SK-N-SH treated with all-trans-retinoic acid at 6 μM for 48 hours (cell line): Measurements from ENCODE around the gene LMF1.

Experiments
- ATAC-seq: fragments of 200-7000 bp; cut with Tn5 transposase; 3 replicates; pipeline ENCODE4 v1.9.1; 2020; ENCODE audit warnings: mild to moderate bottlenecking, moderate library complexity
- ARNTL ChIP-seq: fragments of 450-650 bp; formaldehyde crosslinking; IDR thresholded peaks from 2 replicates; pipeline ENCODE4 v1.5.0; 2020; ENCODE audit warnings: low read depth, mild to moderate bottlenecking, moderate library complexity, borderline replicate concordance
- BACH2 ChIP-seq: fragments of 250-450 bp; sonication (Bioruptor Pico); IDR thresholded peaks from 2 replicates; pipeline ENCODE4 v1.9.0; 2021; ENCODE audit warnings: mild to moderate bottlenecking, borderline replicate concordance
- CSRNP3 ChIP-seq: fragments of 250-450 bp; sonication (Bioruptor Pico); IDR thresholded peaks from 2 replicates; pipeline ENCODE4 v1.5.1; 2021; ENCODE audit warnings: mild to moderate bottlenecking, moderate library complexity
- ESRRG ChIP-seq: fragments of 250-450 bp; sonication (Bioruptor Pico); IDR thresholded peaks from 2 replicates; pipeline ENCODE4 v1.6.1; 2021; ENCODE audit warnings: mild to moderate bottlenecking
- GLIS3 ChIP-seq: fragments of 250-450 bp; sonication (Bioruptor Pico); IDR thresholded peaks from 2 replicates; pipeline ENCODE4 v1.5.0; 2020; ENCODE audit warnings: mild to moderate bottlenecking, moderate library complexity
- ISL1 ChIP-seq: fragments of 250-450 bp; sonication (Bioruptor Pico); IDR thresholded peaks from 2 replicates; pipeline ENCODE4 v2.1.2; 2022; ENCODE audit warnings: mild to moderate bottlenecking, moderate library complexity
- OSR1 ChIP-seq: fragments of 250-450 bp; sonication (Bioruptor Pico); IDR thresholded peaks from 2 replicates; pipeline ENCODE4 v1.8.0; 2022; ENCODE audit warnings: moderate library complexity, mild to moderate bottlenecking, inconsistent platforms
- POU6F1 ChIP-seq: fragments of 250-450 bp; sonication (Bioruptor Pico); IDR thresholded peaks from 2 replicates; pipeline ENCODE4 v1.8.0; 2021; ENCODE audit warnings: low read depth, mild to moderate bottlenecking, moderate library complexity, borderline replicate concordance
- PPARA ChIP-seq: fragments of 250-450 bp; sonication (Bioruptor Pico); IDR thresholded peaks from 2 replicates; pipeline ENCODE4 v1.5.0; 2020; ENCODE audit warnings: mild to moderate bottlenecking, borderline replicate concordance
- RARB ChIP-seq: fragments of 250-450 bp; sonication (Bioruptor Pico); IDR thresholded peaks from 2 replicates; pipeline ENCODE4 v1.8.0; 2021; ENCODE audit warnings: mild to moderate bottlenecking, moderate library complexity
- SNAI2 ChIP-seq: fragments of 250-450 bp; sonication (Bioruptor Pico); IDR thresholded peaks from 2 replicates; pipeline ENCODE4 v1.5.0; 2020; ENCODE audit warnings: mild to moderate bottlenecking, moderate library complexity
- TCF4 ChIP-seq: fragments of 250-450 bp; sonication (Bioruptor Pico); IDR thresholded peaks from 2 replicates; pipeline ENCODE4 v1.8.0; 2021; ENCODE audit warnings: mild to moderate bottlenecking, moderate library complexity, borderline replicate concordance
- TOX ChIP-seq: fragments of 250-450 bp; sonication (Bioruptor Pico); IDR thresholded peaks from 2 replicates; pipeline ENCODE4 v1.8.0; 2021; ENCODE audit warnings: mild to moderate bottlenecking, moderate library complexity, borderline replicate concordance
- ZFP3 ChIP-seq: fragments of 250-450 bp; sonication (Bioruptor Pico); IDR thresholded peaks from 2 replicates; pipeline ENCODE4 v1.5.0; 2020; ENCODE audit warnings: mild to moderate bottlenecking, moderate library complexity
- ZFP30 ChIP-seq: fragments of 450-650 bp; formaldehyde crosslinking; IDR thresholded peaks from 2 replicates; pipeline ENCODE4 v1.5.0; 2022; ENCODE audit warnings: mild to moderate bottlenecking, moderate library complexity
- ZNF565 ChIP-seq: fragments of 450-650 bp; formaldehyde crosslinking; conservative IDR thresholded peaks from 2 replicates; pipeline ENCODE4 v1.5.0; 2020; ENCODE audit warnings: low read depth, mild to moderate bottlenecking, moderate library complexity
- ZNF70 ChIP-seq: fragments of 450-650 bp; formaldehyde crosslinking; IDR thresholded peaks from 2 replicates; pipeline ENCODE4 v1.5.0; 2020; ENCODE audit warnings: mild to moderate bottlenecking, moderate library complexity
- TF ChIP-seq, protein P1 (sequence below): fragments of 250-450 bp; sonication (Bioruptor Pico); IDR thresholded peaks from 2 replicates; pipeline ENCODE4 v1.8.0; 2020; ENCODE audit warnings: mild to moderate bottlenecking, moderate library complexity, borderline replicate concordance
- TF ChIP-seq, protein P2 (sequence below): fragments of 250-450 bp; sonication (Bioruptor Pico); IDR thresholded peaks from 2 replicates; pipeline ENCODE4 v1.5.1; 2020; ENCODE audit warnings: low read depth, mild to moderate bottlenecking, moderate library complexity
- TF ChIP-seq, protein P3 (sequence below): fragments of 250-450 bp; sonication (Bioruptor Pico); IDR thresholded peaks from 2 replicates; pipeline ENCODE4 v1.5.0; 2020; ENCODE audit warnings: mild to moderate bottlenecking, moderate library complexity

LMF1 gene

GRCh38 chr16:868386-868755 is 102.4 kb downstream of the LMF1 start:
- no peak for ATAC-seq
- TF ChIP-seq TOX (CRISPR knock-in tag) (no peak), BACH2 (CRISPR knock-in tag) (no peak), ZNF70 (no peak), ISL1 (CRISPR knock-in tag) (no peak), PPARA (CRISPR knock-in tag) (no peak), ESRRG (CRISPR knock-in tag) (no peak), CSRNP3 (CRISPR knock-in tag) (no peak), POU6F1 (no peak), ZFP30 (no peak), OSR1 (CRISPR knock-in tag) (no peak), RARB (CRISPR knock-in tag) (no peak), ZNF565 (CRISPR knock-in tag) (no peak), SNAI2 (no peak)
- TF ChIP-seq, protein P1, sequence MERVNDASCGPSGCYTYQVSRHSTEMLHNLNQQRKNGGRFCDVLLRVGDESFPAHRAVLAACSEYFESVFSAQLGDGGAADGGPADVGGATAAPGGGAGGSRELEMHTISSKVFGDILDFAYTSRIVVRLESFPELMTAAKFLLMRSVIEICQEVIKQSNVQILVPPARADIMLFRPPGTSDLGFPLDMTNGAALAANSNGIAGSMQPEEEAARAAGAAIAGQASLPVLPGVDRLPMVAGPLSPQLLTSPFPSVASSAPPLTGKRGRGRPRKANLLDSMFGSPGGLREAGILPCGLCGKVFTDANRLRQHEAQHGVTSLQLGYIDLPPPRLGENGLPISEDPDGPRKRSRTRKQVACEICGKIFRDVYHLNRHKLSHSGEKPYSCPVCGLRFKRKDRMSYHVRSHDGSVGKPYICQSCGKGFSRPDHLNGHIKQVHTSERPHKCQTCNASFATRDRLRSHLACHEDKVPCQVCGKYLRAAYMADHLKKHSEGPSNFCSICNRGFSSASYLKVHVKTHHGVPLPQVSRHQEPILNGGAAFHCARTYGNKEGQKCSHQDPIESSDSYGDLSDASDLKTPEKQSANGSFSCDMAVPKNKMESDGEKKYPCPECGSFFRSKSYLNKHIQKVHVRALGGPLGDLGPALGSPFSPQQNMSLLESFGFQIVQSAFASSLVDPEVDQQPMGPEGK (CRISPR knock-in tag) = no peak
- TF ChIP-seq, protein P2, sequence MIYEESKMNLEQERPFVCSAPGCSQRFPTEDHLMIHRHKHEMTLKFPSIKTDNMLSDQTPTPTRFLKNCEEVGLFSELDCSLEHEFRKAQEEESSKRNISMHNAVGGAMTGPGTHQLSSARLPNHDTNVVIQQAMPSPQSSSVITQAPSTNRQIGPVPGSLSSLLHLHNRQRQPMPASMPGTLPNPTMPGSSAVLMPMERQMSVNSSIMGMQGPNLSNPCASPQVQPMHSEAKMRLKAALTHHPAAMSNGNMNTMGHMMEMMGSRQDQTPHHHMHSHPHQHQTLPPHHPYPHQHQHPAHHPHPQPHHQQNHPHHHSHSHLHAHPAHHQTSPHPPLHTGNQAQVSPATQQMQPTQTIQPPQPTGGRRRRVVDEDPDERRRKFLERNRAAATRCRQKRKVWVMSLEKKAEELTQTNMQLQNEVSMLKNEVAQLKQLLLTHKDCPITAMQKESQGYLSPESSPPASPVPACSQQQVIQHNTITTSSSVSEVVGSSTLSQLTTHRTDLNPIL (CRISPR knock-in tag) = no peak

DNA sequence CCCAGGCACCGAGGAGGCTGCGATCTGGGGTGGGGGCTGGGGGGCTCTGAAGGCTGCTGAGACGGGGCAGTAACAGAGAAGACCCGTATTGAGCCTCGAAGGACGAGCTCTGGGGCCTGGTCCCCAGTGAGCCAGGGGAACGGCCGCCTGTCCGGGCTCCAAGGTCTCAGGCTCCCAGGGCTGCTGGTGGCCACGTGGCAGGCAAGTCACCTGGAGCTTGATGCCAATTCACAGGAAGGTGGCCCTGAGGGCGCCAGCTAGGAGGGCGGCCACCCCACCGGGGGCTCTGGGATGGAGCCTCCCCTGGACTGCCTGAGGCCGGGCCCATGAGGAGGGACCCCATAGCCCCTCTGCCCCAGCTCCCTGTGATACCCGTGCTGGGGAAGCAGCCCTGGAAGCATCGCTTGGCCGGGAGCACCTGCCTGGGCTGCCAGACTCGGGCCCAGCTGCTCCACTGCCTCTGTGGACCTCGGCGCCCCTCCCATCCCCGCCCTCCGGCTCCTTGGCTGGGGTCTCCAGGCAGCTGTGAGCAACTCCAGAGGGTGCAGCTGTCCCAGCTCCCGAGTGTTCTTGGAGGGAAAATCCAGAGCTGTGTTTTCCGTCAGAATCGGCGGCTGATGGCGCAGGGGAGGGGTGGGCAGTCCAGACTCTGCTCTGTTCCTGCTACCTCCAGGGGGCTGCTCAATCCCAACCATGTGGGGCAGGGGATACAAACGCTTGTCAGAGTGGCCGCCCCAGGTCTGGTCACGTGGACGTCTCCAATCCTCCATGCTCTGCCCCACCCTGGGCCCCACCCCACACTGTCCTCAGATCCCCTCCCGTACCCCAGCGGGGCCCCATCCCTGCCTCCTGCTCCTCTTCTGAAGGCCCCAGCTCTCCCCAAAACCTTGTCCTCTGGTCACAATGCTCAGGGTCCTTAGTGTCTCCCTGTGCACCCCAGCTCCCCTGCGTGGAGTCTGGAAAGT is 103.1 kb downstream of the LMF1 start:
- ATAC-seq = no peak

GRCh38 chr16:866252-866896 is 104.4 kb downstream of the LMF1 start:
- ATAC-seq = no peak
- TF ChIP-seq GLIS3 (CRISPR knock-in tag) (no peak), CSRNP3 (CRISPR knock-in tag) (no peak), ZNF70 (no peak), ARNTL (CRISPR knock-in tag) (no peak), SNAI2 (no peak), ZFP30 (no peak), ZNF565 (CRISPR knock-in tag) (no peak), TCF4 (CRISPR knock-in tag) (no peak), POU6F1 (no peak), RARB (CRISPR knock-in tag) (no peak), ZFP3 (no peak)
- TF ChIP-seq, protein P3, sequence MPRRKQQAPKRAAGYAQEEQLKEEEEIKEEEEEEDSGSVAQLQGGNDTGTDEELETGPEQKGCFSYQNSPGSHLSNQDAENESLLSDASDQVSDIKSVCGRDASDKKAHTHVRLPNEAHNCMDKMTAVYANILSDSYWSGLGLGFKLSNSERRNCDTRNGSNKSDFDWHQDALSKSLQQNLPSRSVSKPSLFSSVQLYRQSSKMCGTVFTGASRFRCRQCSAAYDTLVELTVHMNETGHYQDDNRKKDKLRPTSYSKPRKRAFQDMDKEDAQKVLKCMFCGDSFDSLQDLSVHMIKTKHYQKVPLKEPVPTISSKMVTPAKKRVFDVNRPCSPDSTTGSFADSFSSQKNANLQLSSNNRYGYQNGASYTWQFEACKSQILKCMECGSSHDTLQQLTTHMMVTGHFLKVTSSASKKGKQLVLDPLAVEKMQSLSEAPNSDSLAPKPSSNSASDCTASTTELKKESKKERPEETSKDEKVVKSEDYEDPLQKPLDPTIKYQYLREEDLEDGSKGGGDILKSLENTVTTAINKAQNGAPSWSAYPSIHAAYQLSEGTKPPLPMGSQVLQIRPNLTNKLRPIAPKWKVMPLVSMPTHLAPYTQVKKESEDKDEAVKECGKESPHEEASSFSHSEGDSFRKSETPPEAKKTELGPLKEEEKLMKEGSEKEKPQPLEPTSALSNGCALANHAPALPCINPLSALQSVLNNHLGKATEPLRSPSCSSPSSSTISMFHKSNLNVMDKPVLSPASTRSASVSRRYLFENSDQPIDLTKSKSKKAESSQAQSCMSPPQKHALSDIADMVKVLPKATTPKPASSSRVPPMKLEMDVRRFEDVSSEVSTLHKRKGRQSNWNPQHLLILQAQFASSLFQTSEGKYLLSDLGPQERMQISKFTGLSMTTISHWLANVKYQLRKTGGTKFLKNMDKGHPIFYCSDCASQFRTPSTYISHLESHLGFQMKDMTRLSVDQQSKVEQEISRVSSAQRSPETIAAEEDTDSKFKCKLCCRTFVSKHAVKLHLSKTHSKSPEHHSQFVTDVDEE (CRISPR knock-in tag) = no peak
- TF ChIP-seq, protein P1 (CRISPR knock-in tag) = no peak

More for the DNA sequence above, 103.1 kb downstream of the LMF1 start:
- TF ChIP-seq PPARA (CRISPR knock-in tag) (no peak), ZNF70 (no peak)
- TF ChIP-seq, all 23 proteins: peak for 0
